H1 (cell line): ENCODE results near the gene KCNE5. TPM values are rescaled to one million over a fixed set of nuclear protein-coding genes. Genes with fewer than 3 reads are reported as not detected.

Source experiments
- CTCF ChIA-PET: fragments of 300-600 bp; sonication (Branson Sonifier 250); formaldehyde crosslinking; loops from one replicate; lab custom pipeline; 2021; ENCODE audit not compliant: partially characterized antibody; lab: Charles Lee
- POLR2A ChIA-PET: fragments of 300-600 bp; sonication (Branson Sonifier 250); formaldehyde crosslinking; loops from one replicate; lab custom pipeline; 2021; ENCODE audit warnings: inconsistent platforms; ENCODE audit not compliant: partially characterized antibody; lab: Charles Lee
- DNase-seq, 2 experiments: peaks; one replicate each; pipeline versions ENCODE4 v3.0.0 to v3.0.0-alpha.2; 2010 to 2022; ENCODE audit warnings: low spot score in 2 of 2, low read depth in 1 of 2, mixed read lengths in 1 of 2
- FAIRE-seq: peaks from 2 replicates; lab custom pipeline; 2011; peaks lifted over from hg19 to GRCh38; lab: Jason Lieb, UNC
- H2AFZ ChIP-seq: 2 replicates; pipeline ENCODE4 v1.8.1; 2012; ENCODE audit warnings: low read length, inconsistent platforms
- H2AK5ac ChIP-seq: 2 replicates; pipeline ENCODE4 v1.6.1; 2013; ENCODE audit warnings: low read depth, low read length
- H2BK120ac ChIP-seq: replicated peaks from 2 replicates; pipeline ENCODE3; 2013; ENCODE audit warnings: low read depth, low read length, inconsistent platforms
- H2BK12ac ChIP-seq: 2 replicates; pipeline ENCODE4 v1.6.1; 2013; ENCODE audit warnings: low read depth, low read length
- H2BK15ac ChIP-seq: 2 replicates; pipeline ENCODE4 v1.6.1; 2013; ENCODE audit warnings: low read length
- H2BK20ac ChIP-seq: 2 replicates; pipeline ENCODE4 v1.6.1; 2013; ENCODE audit warnings: low read length
- H2BK5ac ChIP-seq: 2 replicates; pipeline ENCODE4 v1.6.1; 2013; ENCODE audit warnings: low read depth, low read length
- H3K14ac ChIP-seq: 2 replicates; pipeline ENCODE4 v1.6.1; 2013; ENCODE audit warnings: inconsistent platforms; ENCODE audit not compliant: insufficient read length
- H3K18ac ChIP-seq: 2 replicates; pipeline ENCODE4 v1.6.1; 2013; ENCODE audit warnings: low read length; ENCODE audit errors: extremely low read depth
- H3K23ac ChIP-seq: 2 replicates; pipeline ENCODE4 v1.6.1; 2013; ENCODE audit warnings: inconsistent platforms; ENCODE audit not compliant: insufficient read length
- H3K23me2 ChIP-seq: 2 replicates; pipeline ENCODE4 v1.6.1; 2013; ENCODE audit warnings: low read depth, low read length
- H3K27ac ChIP-seq: 2 replicates; pipeline ENCODE4 v1.6.1; 2011; ENCODE audit warnings: low read depth, low read length, inconsistent platforms
- H3K27me3 ChIP-seq, 4 experiments: replicated peaks in 1 of 4; 1 replicate in 1 of 4; 2 replicates in 3 of 4; pipeline versions ENCODE4 v1.6.1 to v1.8.1; 2011 to 2013; ENCODE audit warnings: low read length in 3 of 4, mild to moderate bottlenecking in 3 of 4, inconsistent platforms in 2 of 4, mixed read lengths in 2 of 4, moderate library complexity in 1 of 4; ENCODE audit not compliant: control insufficient read depth in 3 of 4, insufficient read depth in 3 of 4; ENCODE audit errors: extremely low read depth in 1 of 4
- H3K36me3 ChIP-seq, 4 experiments: 2 replicates each; pipeline versions ENCODE4 v1.6.1 to v1.8.1; 2011 to 2013; ENCODE audit warnings: mild to moderate bottlenecking in 4 of 4, low read length in 3 of 4, moderate library complexity in 2 of 4, control low read depth in 1 of 4, inconsistent platforms in 1 of 4; ENCODE audit not compliant: insufficient read depth in 4 of 4, control insufficient read depth in 2 of 4
- H3K4ac ChIP-seq: replicated peaks from 2 replicates; pipeline ENCODE3; 2013; ENCODE audit warnings: low read length, low read depth, mixed read lengths, inconsistent platforms; ENCODE audit not compliant: insufficient read length
- H3K4me1 ChIP-seq, 4 experiments: replicated peaks in 1 of 4; 1 replicate in 1 of 4; 2 replicates in 3 of 4; pipeline versions ENCODE4 v1.6.1 to v1.8.1; 2011 to 2013; ENCODE audit warnings: low read length in 3 of 4, inconsistent platforms in 2 of 4, mixed read lengths in 1 of 4; ENCODE audit not compliant: insufficient read depth in 4 of 4, control insufficient read depth in 3 of 4
- H3K4me2 ChIP-seq, 2 experiments: 2 replicates each; pipeline versions ENCODE4 v1.6.1 to v1.8.1; 2011 to 2013; ENCODE audit warnings: low read depth in 2 of 2, low read length in 2 of 2, control low read depth in 1 of 2, inconsistent platforms in 1 of 2, mild to moderate bottlenecking in 1 of 2; ENCODE audit not compliant: insufficient read depth in 1 of 2
- H3K4me3 ChIP-seq, 4 experiments: fragments of 200-600, 300-600 bp in 1 of 4; sonication (generic), shearing (Covaris generic), sonication (Bioruptor Twin) in 1 of 4; 2 replicates each; pipeline versions ENCODE4 v1.5.1 to v1.8.1; 2011 to 2016; ENCODE audit warnings: low read length in 4 of 4, low read depth in 3 of 4, control low read depth in 2 of 4, inconsistent platforms in 2 of 4, mild to moderate bottlenecking in 2 of 4, mixed read lengths in 1 of 4, moderate library complexity in 1 of 4; ENCODE audit not compliant: insufficient read depth in 2 of 4; ENCODE audit errors: extremely low read depth in 1 of 4
- H3K56ac ChIP-seq: replicated peaks from 2 replicates; pipeline ENCODE3; 2013; ENCODE audit warnings: low read depth, mild to moderate bottlenecking, mixed read lengths, low read length, inconsistent platforms; ENCODE audit not compliant: insufficient read length
- H3K79me1 ChIP-seq: 2 replicates; pipeline ENCODE4 v1.6.1; 2013; ENCODE audit warnings: low read depth, low read length, control low read depth
- H3K79me2 ChIP-seq, 2 experiments: 2 replicates each; pipeline versions ENCODE4 v1.6.1 to v1.8.1; 2012 to 2013; ENCODE audit warnings: low read length in 2 of 2, mild to moderate bottlenecking in 2 of 2, inconsistent platforms in 1 of 2; ENCODE audit not compliant: insufficient read depth in 2 of 2, control insufficient read depth in 1 of 2
- H3K9ac ChIP-seq, 4 experiments: replicated peaks in 1 of 4; 1 replicate in 1 of 4; 2 replicates in 3 of 4; pipeline versions ENCODE4 v1.6.1 to v1.8.1; 2011 to 2013; ENCODE audit warnings: low read depth in 3 of 4, low read length in 3 of 4, control low read depth in 2 of 4, mild to moderate bottlenecking in 2 of 4, moderate library complexity in 2 of 4, inconsistent platforms in 1 of 4; ENCODE audit errors: extremely low read depth in 1 of 4
- H3K9me3 ChIP-seq, 2 experiments: 2 replicates each; pipeline versions ENCODE4 v1.6.1 to v1.8.1; 2012 to 2013; ENCODE audit warnings: mild to moderate bottlenecking in 2 of 2, moderate library complexity in 2 of 2, control low read depth in 1 of 2, inconsistent platforms in 1 of 2, low read depth in 1 of 2, low read length in 1 of 2, mixed read lengths in 1 of 2; ENCODE audit not compliant: insufficient read depth in 2 of 2
- H4K20me1 ChIP-seq, 2 experiments: replicated peaks in 1 of 2; 2 replicates each; pipeline versions ENCODE3 to v1.8.1; 2011 to 2013; ENCODE audit warnings: inconsistent platforms in 2 of 2, low read length in 2 of 2, mild to moderate bottlenecking in 1 of 2; ENCODE audit not compliant: insufficient read depth in 2 of 2, control insufficient read depth in 1 of 2
- H4K5ac ChIP-seq: 2 replicates; pipeline ENCODE4 v1.6.1; 2013; ENCODE audit warnings: low read length, low read depth, mixed read lengths, inconsistent platforms; ENCODE audit not compliant: insufficient read length
- H4K8ac ChIP-seq: 2 replicates; pipeline ENCODE4 v1.8.0; 2013; ENCODE audit warnings: mild to moderate bottlenecking, moderate library complexity, low read length, inconsistent platforms; ENCODE audit not compliant: insufficient read depth; ENCODE audit errors: extremely low read depth
- H4K91ac ChIP-seq: replicated peaks from 2 replicates; pipeline ENCODE3; 2013; ENCODE audit warnings: low read length, mixed read lengths, inconsistent platforms; ENCODE audit not compliant: insufficient read length
- ASH2L ChIP-seq: fragments of 200-600, 300-600 bp; sonication (generic); IDR thresholded peaks from one replicate; pipeline ENCODE4 v1.7.1; 2017; ENCODE audit warnings: low read length
- CREB1 ChIP-seq: IDR thresholded peaks from 2 replicates; pipeline ENCODE4 v1.6.1; 2012; ENCODE audit warnings: inconsistent platforms
- EGR1 ChIP-seq: IDR thresholded peaks from 2 replicates; pipeline ENCODE4 v1.6.1; 2011; ENCODE audit warnings: low read depth, low read length, borderline replicate concordance
- KDM4A ChIP-seq: IDR thresholded peaks from one replicate; pipeline ENCODE4 v1.7.1; 2012; ENCODE audit warnings: low read depth, mild to moderate bottlenecking, moderate library complexity, low read length, inconsistent platforms; ENCODE audit not compliant: severe bottlenecking
- MAFK ChIP-seq: IDR thresholded peaks from 2 replicates; pipeline ENCODE4 v1.6.1; 2012; ENCODE audit warnings: low read depth, mild to moderate bottlenecking, improper control_type of control experiment, low read length
- MAX ChIP-seq: IDR thresholded peaks from 2 replicates; pipeline ENCODE4 v1.6.1; 2012; ENCODE audit warnings: inconsistent platforms
- POLR2AphosphoS5 ChIP-seq: IDR thresholded peaks from 2 replicates; pipeline ENCODE4 v1.6.1; 2011; ENCODE audit warnings: low read depth, low read length
- POU5F1 ChIP-seq: IDR thresholded peaks from 2 replicates; pipeline ENCODE4 v1.6.1; 2011; ENCODE audit warnings: low read depth, mild to moderate bottlenecking, low read length, moderate library complexity
- RXRA ChIP-seq: IDR thresholded peaks from 2 replicates; pipeline ENCODE4 v1.6.1; 2011; ENCODE audit warnings: low read depth, mild to moderate bottlenecking, low read length, moderate library complexity; ENCODE audit not compliant: insufficient read depth
- SIRT6 ChIP-seq: IDR thresholded peaks from one replicate; pipeline ENCODE4 v1.7.1; 2012; ENCODE audit warnings: low read length, inconsistent platforms
- SP2 ChIP-seq: IDR thresholded peaks from 2 replicates; pipeline ENCODE4 v1.6.1; 2012; ENCODE audit warnings: mild to moderate bottlenecking, low read length, inconsistent platforms
- SP4 ChIP-seq: IDR thresholded peaks from 2 replicates; pipeline ENCODE4 v1.6.1; 2012; ENCODE audit warnings: low read length, inconsistent platforms
- TAF1 ChIP-seq: IDR thresholded peaks from 2 replicates; pipeline ENCODE4 v1.6.1; 2011; ENCODE audit warnings: mild to moderate bottlenecking, low read depth, low read length
- WGBS, 2 experiments: shearing (Covaris generic) in 1 of 2; methylation state at CpG; one replicate each; pipeline versions ENCODE4 v1.1.6 to v1.1.7; 2013 to 2015; ENCODE audit warnings: low lambda C conversion rate in 2 of 2, mixed read lengths in 2 of 2, inconsistent platforms in 1 of 2, low coverage in 1 of 2, missing lambda C conversion rate in 1 of 2; ENCODE audit not compliant: insufficient replicate concordance in 2 of 2, insufficient coverage in 1 of 2, insufficient read length in 1 of 2; ENCODE audit errors: extremely low coverage in 1 of 2, missing lambda C conversion rate in 1 of 2; 5-methylcytosine and 5-hydroxymethylcytosine counted together
- polyA plus RNA-seq, 7 experiments: library from polyadenylated mRNA; depleted of rRNA in 3 of 7; stranded (reverse) in 5 of 7; unstranded in 2 of 7; fragments of >200 nt in 5 of 7; fragments of 200-250 nt in 2 of 7; gene quantifications; 1 replicate in 5 of 7; 2 replicates in 1 of 7; 4 replicates in 1 of 7; pipeline versions ENCODE4 v1.2.1 to v1.2.3, GENCODE V29; 2011 to 2013; ENCODE audit warnings: missing spikeins in 2 of 7, mixed read lengths in 2 of 7
- total RNA-seq: library from RNA; stranded (reverse); fragmentation: NEBNext Ultra II Directional; extraction: Animal tissue kit (Norgen Biotek cat#: 25700); gene quantifications from 2 replicates; pipeline ENCODE4 v1.2.1, GENCODE V29; 2021

The KCNE5 gene
- total and polyA plus RNA-seq, 2 of the 8 experiments (the other 6 are each of a cell fraction or from before 2014, with no cell fraction given): 3.6 to 5.9 TPM

DNA sequence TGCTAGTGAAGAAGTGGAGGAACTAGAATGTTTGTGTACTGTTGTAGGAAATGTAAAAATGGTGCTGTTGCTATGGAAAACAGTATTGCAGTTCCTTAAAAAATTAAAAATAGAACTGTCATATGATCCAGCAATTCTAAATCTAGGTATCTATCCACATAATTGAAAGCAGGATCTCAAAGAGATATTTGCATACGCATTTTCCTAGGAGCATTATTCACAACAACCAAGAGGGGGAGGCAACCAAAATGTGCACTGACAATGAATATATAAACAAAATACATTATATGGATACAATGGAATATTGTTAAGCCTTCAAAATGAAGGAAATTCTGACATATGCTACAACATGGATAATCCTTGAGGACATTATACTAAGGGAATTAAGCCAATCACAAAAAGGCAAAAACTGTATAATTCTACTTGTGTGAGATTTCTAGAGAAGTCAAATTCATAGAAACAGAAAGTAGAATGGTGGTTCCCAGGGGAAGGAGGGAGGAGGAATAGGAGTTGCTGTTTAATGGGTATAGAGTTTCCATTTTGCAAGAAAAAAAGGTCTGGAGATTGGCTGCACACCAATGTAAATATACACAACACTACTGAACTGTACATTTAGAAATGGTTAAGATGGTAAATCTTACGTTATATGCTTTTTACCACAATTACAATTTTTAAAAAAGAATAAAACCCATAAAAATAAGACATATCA is 35.6 kb upstream of the KCNE5 start:
- no peak overlapping the region for H4K91ac ChIP-seq
- no peak overlapping the region for H2BK12ac ChIP-seq
- peaks cover 0 to 19% (median 7%) of the 10 kb centered on the region in 4 experiments; a peak in 5 of 8 replicates for H3K36me3 ChIP-seq
- H3K79me1 ChIP-seq: no peaks in the 10 kb centered on the region
- no peaks in the 10 kb centered on the region for H3K79me2 ChIP-seq
- H3K27me3 ChIP-seq: no peaks in the 10 kb centered on the region
- no peaks in the 10 kb centered on the region for H3K23me2 ChIP-seq
- no peak overlapping the region for H4K5ac ChIP-seq
- H3K4me2 ChIP-seq: no peak overlapping the region
- H3K23ac ChIP-seq: no peak overlapping the region
- POLR2A ChIA-PET: no interaction called here
- no peak overlapping the region for H2AK5ac ChIP-seq
- no peak overlapping the region for H2BK120ac ChIP-seq
- no peak overlapping the region for H2AFZ ChIP-seq
- no peak overlapping the region for H2BK5ac ChIP-seq
- no peak overlapping the region for H2BK20ac ChIP-seq
- no peak overlapping the region for H3K4ac ChIP-seq
- no peaks in the 10 kb centered on the region for H3K9me3 ChIP-seq
- CTCF ChIA-PET: no interaction called here
- H3K27ac ChIP-seq: no peak overlapping the region
- H2BK15ac ChIP-seq: no peak overlapping the region
- H4K8ac ChIP-seq: no peak overlapping the region
- H3K4me1 ChIP-seq: no peaks in the 10 kb centered on the region
- DNase-seq: no peak
- no peak for TF ChIP-seq ASH2L
- TF ChIP-seq KDM4A: no peak
- no peak for TF ChIP-seq TAF1
- TF ChIP-seq MAX: no peak
- no peak for TF ChIP-seq EGR1
- no peak for TF ChIP-seq POLR2AphosphoS5
- TF ChIP-seq SIRT6: no peak
- TF ChIP-seq CREB1: no peak
- no peak for TF ChIP-seq SP2
- no peak for TF ChIP-seq POU5F1
- no peak for TF ChIP-seq SP4
- no peak for TF ChIP-seq MAFK
- no peak for TF ChIP-seq RXRA
- TF ChIP-seq, all 59 proteins: peak for 0
- Histone ChIP-seq H3K4me3 (no peak overlapping the region), H4K20me1 (no peaks in the 10 kb centered on the region), H3K56ac (no peak overlapping the region), H3K9ac (no peak overlapping the region), H3K18ac (no peak overlapping the region), H3K14ac (no peak overlapping the region)
- WGBS, 2 experiments: 100% methylated on average over 2 of the region's 2 CpGs; no CpG with 5 or more reads in 1 of the 2 experiments
- no peak for FAIRE-seq
